ENCODE results near the gene SPATA2L. TPM values are rescaled to one million over a fixed set of nuclear protein-coding genes. Genes with fewer than 3 reads are reported as not detected.

SPATA2L gene
- total and polyA plus RNA-seq, 8 donors, result 9.7 to 41.4 (median 12.8) TPM; not detected in 1

DNA sequence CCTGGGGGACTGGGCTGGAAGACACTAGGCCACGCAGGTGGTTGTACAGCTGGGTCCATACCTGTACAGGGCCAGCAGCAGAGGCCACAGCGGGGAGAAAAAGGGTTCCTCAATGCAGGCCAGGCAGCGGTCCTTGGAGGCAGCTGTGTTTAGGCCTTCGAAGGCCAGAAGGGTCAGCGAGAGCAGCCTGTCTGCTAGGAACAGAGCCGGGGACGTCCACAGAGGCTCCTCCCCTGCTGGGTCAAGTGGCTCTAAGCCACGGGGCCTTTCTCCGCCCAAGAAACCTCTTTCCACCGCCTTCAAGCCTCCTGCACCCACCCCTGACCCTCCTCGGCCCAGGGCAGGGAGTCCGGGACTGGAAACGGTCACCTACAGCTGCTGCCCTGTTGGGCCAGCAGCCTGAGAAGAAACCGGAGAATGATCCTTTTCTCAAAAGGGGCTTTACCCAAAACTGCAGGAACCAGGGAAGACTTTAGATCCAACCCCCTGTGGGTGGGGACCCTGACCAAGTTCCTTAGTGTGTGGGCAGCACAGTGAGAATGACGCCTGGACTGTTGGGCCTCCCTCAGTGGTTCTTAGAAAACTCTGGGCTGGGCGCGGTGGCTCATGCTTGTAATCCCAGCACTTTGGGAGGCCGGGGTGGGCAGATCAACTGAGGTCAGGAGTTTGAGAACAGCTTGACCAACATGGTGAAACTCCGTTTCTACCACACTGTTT lies 8.4 kb upstream of the SPATA2L start:
- Histone ChIP-seq H3K27ac (no peak overlapping the region), H3K9me3 (no peaks in the 10 kb centered on the region), H3K27me3 (peaks cover 0 to 14% (median 7%) of the 10 kb centered on the region in 3 donors), H3K36me3 (peaks cover 0 to 32% (median 5%) of the 10 kb centered on the region in 4 donors), H3K4me1 (peaks cover 13 to 31% (median 21%) of the 10 kb centered on the region in 4 donors), H3K4me3 (no peak overlapping the region)
- WGBS, 5 donors, result 81 to 87% (median 85%) methylated on average over 15 to 19 of the region's 19 CpGs
- intact Hi-C loops (cut with DNase I; ENCODE audit: low total_unique reads), result loop anchor here (5.0 to 10.0 kb wide), 2 partner anchors 82 to 155 kb away; no protein-coding TSS in a partner anchor
- TF ChIP-seq POLR2A (IDR thresholded peaks at IDR 0.05) (no peak), POLR2AphosphoS5 (IDR thresholded peaks at IDR 0.05) (no peak), EP300 (IDR thresholded peaks at IDR 0.05) (no peak)
- TF ChIP-seq, protein P1, sequence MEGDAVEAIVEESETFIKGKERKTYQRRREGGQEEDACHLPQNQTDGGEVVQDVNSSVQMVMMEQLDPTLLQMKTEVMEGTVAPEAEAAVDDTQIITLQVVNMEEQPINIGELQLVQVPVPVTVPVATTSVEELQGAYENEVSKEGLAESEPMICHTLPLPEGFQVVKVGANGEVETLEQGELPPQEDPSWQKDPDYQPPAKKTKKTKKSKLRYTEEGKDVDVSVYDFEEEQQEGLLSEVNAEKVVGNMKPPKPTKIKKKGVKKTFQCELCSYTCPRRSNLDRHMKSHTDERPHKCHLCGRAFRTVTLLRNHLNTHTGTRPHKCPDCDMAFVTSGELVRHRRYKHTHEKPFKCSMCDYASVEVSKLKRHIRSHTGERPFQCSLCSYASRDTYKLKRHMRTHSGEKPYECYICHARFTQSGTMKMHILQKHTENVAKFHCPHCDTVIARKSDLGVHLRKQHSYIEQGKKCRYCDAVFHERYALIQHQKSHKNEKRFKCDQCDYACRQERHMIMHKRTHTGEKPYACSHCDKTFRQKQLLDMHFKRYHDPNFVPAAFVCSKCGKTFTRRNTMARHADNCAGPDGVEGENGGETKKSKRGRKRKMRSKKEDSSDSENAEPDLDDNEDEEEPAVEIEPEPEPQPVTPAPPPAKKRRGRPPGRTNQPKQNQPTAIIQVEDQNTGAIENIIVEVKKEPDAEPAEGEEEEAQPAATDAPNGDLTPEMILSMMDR (IDR thresholded peaks at IDR 0.05), result no peak
- no peak for DNase-seq

DNA sequence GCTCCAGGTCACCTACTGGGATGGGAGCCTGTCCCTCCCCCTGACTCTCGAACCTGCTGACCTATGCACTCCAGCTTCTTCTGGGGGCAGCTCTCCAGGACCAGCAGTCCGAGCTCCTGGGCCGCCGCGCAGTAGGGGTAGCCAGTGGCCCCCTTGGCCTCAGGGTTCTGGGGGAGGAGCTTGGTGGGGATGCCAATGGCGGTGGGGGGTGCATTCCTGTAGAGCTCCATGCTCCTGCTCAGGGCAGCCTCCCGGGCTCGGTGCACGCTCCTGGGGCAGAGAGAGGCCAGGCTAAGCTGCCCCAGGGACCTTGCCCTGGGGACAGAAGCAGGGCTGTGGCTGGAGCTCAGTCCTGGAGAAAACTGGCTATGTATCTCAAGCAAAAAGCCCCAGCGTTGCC lies 7.7 kb upstream of the SPATA2L start:
- Histone ChIP-seq H3K4me3 (no peak overlapping the region), H3K9me3 (no peaks in the 10 kb centered on the region), H3K27me3 (peaks cover 0 to 19% (median 7%) of the 10 kb centered on the region in 3 donors), H3K27ac (no peak overlapping the region), H3K36me3 (peaks cover 0 to 32% (median 5%) of the 10 kb centered on the region in 4 donors), H3K4me1 (peaks cover 13 to 31% (median 21%) of the 10 kb centered on the region in 4 donors)
- no peak for DNase-seq
- 88 to 95% (median 89%) methylated on average over 10 of the region's 10 CpGs; no CpG with 5 or more reads in 1 of the 5 donors for WGBS, 5 donors
- no peak for TF ChIP-seq POLR2AphosphoS5 (IDR thresholded peaks at IDR 0.05)
- no peak for TF ChIP-seq POLR2A (IDR thresholded peaks at IDR 0.05)
- TF ChIP-seq EP300 (IDR thresholded peaks at IDR 0.05), result no peak
- TF ChIP-seq, protein P1 (IDR thresholded peaks at IDR 0.05), result no peak
- intact Hi-C loops (cut with DNase I; ENCODE audit: low total_unique reads), result loop anchor here (5.0 to 10.0 kb wide), 2 partner anchors 83 to 156 kb away; no protein-coding TSS in a partner anchor

DNA sequence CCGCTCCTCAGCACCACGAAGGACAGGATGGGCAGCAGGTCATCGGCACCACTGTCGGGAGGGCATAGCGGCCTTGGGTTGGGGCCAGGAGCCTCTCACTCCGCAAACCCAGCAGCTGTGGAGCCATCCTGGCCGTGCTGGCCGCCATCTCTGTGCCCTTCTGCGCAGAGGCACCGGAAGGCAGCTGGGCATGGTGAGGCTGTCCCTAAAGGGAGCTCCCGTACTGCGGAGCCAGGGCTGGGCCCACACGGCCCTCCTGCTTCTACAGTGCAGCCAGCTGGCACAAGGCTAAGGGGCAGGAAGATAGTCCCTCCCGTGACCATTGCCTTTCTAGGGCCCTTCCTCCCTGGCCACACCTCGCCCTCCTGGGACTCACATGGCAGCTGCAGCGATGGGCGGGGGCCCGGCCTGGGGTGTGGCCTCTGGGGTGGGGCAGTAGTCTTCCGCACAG lies 7.0 kb upstream of the SPATA2L start:
- intact Hi-C loops (cut with DNase I; ENCODE audit: low total_unique reads), result loop anchor here (5.0 to 10.0 kb wide), 2 partner anchors 84 to 156 kb away; no protein-coding TSS in a partner anchor
- 82 to 95% (median 87%) methylated on average over 13 to 19 of the region's 19 CpGs for WGBS, 5 donors
- Histone ChIP-seq H3K36me3 (peaks cover 0 to 32% (median 5%) of the 10 kb centered on the region in 4 donors), H3K9me3 (no peaks in the 10 kb centered on the region), H3K4me1 (peaks cover 13 to 31% (median 21%) of the 10 kb centered on the region in 4 donors), H3K27me3 (peaks cover 0 to 21% (median 7%) of the 10 kb centered on the region in 3 donors), H3K27ac (no peak overlapping the region), H3K4me3 (no peak overlapping the region)
- TF ChIP-seq POLR2AphosphoS5 (IDR thresholded peaks at IDR 0.05) (no peak), POLR2A (IDR thresholded peaks at IDR 0.05) (no peak), EP300 (IDR thresholded peaks at IDR 0.05) (no peak)
- TF ChIP-seq, protein P1 (IDR thresholded peaks at IDR 0.05), result no peak
- no peak for DNase-seq

DNA sequence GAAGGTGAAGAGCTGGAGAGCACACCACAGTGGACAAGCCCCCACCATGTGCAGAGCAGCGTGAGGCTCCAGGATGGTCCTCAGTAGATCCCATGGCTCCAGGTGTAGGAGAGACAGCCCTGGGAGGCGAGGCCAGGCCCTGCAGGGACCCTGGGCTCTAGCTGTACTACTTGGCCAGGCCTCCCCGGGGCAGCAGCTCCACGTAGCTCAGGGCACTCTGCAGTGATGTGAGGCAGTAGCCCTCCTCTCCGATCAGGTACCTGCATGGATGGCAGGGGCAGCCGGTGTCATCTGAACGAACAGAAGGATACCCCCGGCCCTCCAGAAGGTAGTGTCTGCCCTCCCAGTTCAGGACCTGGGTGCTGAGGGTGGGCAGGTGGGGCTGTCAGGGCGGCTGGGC lies 6.2 kb upstream of the SPATA2L start:
- Histone ChIP-seq H3K4me3 (no peak overlapping the region), H3K27me3 (peaks cover 0 to 22% (median 7%) of the 10 kb centered on the region in 3 donors), H3K36me3 (peaks cover 0 to 32% (median 5%) of the 10 kb centered on the region in 4 donors), H3K4me1 (peaks cover 13 to 27% (median 20%) of the 10 kb centered on the region in 4 donors), H3K27ac (no peak overlapping the region), H3K9me3 (no peaks in the 10 kb centered on the region)
- DNase-seq, result no peak
- WGBS, 5 donors, result 87 to 94% (median 91%) methylated on average over 8 to 9 of the region's 9 CpGs
- TF ChIP-seq, protein P1 (IDR thresholded peaks at IDR 0.05), result no peak
- TF ChIP-seq EP300 (IDR thresholded peaks at IDR 0.05) (no peak), POLR2A (IDR thresholded peaks at IDR 0.05) (no peak), POLR2AphosphoS5 (IDR thresholded peaks at IDR 0.05) (no peak)
- intact Hi-C loops (cut with DNase I; ENCODE audit: low total_unique reads), result loop anchor here (5.0 to 10.0 kb wide), 2 partner anchors 85 to 157 kb away; no protein-coding TSS in a partner anchor

Data from stomach (tissue), 9 donors.